NCI-H146 treated with DMSO at 0.1 percent for 48 hours (cell line): Measurements from ENCODE around the gene ASCC1.
"Not testable (repeated sequence)": the region's sequence is repeated elsewhere in the genome, so short reads cannot be mapped to it uniquely, and the experiment has no call there.

ENCODE experiments used
- DNase-seq: peaks from one replicate; lab custom pipeline; 2025; ENCODE audit not compliant: unreplicated experiment; lab: John Stamatoyannopoulos, UW

ASCC1 gene

GRCh38 chr10:72173619-72174296 is 42.3 kb downstream of the ASCC1 start:
- DNase-seq: no peak

DNA sequence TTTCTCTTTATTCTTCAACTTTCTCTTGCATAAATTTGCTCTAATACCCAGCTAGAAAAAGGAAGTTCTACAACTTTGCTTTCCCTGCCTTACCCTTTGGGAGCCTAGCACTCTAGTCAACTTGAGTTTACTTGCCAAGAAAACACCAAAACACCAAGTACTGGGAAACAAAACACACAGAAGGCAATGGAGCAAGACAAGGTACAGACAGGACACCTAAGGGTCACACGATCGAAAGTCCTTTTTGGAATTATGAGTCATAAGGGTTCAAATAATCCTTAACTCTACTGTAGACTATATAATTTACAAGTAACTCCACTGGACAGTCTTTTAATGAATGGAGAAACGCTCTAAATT is 42.8 kb downstream of the ASCC1 start:
- no peak for DNase-seq

DNA sequence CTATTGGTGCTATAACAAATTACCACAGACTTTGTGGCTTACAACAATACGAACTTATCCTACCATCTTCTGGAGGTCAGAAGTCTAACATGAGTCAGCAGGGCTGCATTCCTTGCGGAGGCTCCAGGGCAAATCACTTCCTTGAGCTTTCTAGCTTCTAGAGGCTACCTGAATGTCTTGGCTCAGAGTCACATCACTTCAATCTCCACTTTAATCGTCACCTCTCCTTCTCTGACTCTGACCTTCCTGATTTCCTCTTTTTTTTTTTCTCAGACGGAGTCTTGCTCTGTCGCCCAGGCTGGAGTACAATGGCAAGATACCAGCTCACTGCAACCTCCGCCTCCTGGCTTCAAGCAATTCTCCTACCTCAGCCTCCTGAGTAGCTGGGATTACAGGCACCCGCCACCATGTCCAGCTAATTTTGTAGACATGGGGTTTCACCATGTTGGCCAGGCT is 44.9 kb downstream of the ASCC1 start:
- no peak for DNase-seq

GRCh38 chr10:72170733-72171132 is 45.3 kb downstream of the ASCC1 start:
- DNase-seq: no peak

DNA sequence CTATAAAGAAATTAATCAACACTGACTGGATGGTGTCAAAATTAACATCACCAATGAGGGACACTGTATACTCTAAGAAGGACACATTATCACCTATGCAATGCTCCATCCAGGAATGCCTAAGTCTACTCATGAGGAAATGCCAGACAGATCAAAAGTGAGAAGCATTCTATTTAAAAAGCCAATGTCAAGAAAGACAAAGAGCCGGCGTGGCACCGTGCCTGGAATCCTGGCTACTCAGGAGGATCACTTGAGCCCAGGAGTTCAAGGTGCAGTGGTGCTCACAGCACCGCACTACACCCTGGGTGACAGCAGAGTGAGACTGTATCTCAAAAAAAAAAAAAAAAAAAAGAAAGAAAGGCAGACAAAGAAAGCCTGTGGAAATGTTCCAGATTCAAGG is 45.8 kb downstream of the ASCC1 start:
- DNase-seq: no peak

DNA sequence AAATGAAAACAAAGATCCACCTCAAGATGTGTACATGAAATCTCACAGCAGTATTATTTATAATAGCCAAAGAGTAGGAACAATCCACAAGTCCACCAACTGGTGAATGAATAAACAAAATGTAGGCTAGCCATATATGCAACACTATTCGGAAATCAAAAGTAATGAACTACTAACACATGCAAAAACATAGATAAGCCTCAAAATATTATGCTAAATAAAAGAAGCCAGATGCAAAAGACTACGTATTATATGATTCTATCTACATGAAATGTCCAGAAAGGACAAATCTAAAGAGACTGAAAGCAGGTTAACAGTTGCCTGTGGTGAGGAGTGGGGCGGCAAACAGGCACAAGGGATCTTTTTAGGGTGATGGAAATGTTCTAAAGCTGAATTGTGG is 49.0 kb downstream of the ASCC1 start:
- DNase-seq: no peak

- no peak for DNase-seq
Measured at GRCh38 chr10:72164617-72165016, 51.5 kb downstream of the ASCC1 start.

DNA sequence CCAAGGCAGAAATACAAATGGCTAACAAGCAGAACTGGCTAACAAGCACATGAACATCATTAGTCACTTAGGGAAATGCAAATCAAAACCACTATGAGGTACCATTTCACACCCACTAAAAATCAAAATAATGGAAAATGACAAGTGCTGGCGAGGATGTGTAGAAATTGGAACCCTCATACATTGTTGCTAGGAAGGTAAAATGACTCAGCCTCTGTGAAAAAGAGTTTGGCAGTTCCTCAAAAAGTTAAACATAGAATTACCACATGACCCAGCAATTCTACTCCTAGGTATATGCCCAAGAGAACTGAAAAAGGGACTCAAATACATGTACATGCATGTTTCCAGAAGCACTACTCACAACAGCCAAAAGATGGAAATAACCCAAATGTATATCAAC is 53.1 kb downstream of the ASCC1 start:
- DNase-seq: no peak

DNA sequence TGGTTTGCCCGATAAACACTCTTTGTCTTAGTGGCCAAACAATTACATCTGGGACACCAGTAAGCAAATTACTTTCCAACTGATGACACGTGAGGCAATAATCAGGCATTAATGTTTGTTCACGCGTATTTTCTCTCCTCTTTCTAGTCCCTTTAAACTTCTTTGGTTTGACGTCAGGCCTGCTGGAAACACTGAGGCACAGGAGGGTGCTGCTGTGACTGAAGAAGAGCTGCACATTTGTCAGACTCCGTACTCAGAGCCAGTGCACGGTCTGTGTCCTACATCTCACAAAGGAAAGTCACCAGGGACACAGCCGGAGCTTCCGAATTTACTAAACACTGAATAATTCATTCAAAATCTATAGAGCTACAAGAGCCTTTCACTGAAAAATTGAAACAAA is 57.9 kb downstream of the ASCC1 start:
- no peak for DNase-seq

- no peak for DNase-seq
Measured at GRCh38 chr10:72156223-72156622, 59.9 kb downstream of the ASCC1 start.

GRCh38 chr10:72152286-72152685 is 63.8 kb downstream of the ASCC1 start:
- no peak for DNase-seq

GRCh38 chr10:72150746-72151478 is 65.2 kb downstream of the ASCC1 start:
- not testable (repeated sequence) for DNase-seq

DNA sequence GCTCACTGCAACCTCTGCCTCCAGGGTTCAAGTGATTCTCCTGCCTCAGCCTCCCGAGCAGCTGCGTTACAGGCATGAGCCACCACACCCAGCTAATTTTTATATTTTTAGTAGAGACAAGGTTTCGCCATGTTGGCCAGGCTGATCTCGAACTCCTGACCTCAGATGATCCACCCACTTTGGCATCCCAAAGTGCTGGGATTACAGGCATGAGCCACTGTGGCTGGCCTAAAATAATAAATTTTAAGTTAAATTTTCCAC is 68.8 kb downstream of the ASCC1 start:
- not testable (repeated sequence) for DNase-seq

DNA sequence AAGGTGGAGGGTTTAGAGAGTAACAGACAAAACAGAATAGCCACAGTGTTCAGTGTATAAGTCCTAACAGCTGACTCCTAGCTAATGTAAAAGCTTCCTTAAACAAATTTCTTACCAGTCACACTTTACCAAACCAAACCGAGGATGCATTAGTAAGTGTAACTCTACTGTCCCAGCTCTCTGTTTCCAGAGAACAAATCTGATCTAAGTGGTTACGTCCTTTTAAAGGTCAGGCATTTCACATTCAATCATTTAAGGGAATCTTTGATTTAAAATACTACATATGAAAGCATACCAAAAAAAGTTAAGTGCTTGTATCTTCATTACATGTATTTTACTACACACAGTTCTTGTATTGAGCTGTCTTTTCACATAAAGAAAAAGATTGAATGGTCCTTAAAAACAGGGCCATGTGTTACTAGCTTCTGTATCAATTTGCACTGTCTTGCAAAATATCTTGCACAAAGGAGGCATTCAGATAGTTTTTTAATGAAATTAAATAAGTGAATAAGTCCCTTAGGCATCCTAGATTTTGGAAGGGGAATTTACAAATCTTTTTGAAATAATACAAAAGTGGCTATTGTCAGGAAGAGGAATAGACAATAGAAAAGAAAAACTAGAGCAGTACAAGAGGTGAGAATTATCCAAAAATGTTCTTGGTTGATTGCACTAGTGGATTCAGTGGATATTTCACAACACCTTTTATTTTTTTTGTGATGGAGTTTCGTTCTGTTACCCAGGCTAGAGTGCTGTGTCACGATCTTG is 69.3 kb downstream of the ASCC1 start:
- no peak for DNase-seq

GRCh38 chr10:72146071-72146470 is 70.0 kb downstream of the ASCC1 start:
- no peak for DNase-seq

GRCh38 chr10:72145657-72146056 is 70.4 kb downstream of the ASCC1 start:
- no peak for DNase-seq

DNA sequence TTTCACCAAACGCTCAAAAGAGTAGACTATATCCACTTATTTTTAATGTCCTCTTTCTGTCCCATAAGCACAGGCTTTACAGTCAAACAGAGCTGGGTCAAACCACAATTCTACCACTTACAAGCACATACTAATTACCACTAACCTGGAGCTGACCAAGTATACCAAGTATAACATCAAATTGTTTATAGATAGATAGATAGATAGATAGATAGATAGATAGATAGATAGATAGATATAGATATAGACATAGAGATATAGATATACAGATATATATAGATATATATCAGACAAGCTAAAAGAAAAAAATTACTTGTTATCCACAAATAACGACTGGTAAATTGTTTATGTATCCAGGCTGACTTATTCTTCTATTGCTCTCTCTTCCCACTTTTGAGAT is 75.2 kb downstream of the ASCC1 start:
- no peak for DNase-seq

GRCh38 chr10:72140174-72140573 is 75.9 kb downstream of the ASCC1 start:
- no peak for DNase-seq

GRCh38 chr10:72137583-72137982 is 78.5 kb downstream of the ASCC1 start:
- no peak for DNase-seq

DNA sequence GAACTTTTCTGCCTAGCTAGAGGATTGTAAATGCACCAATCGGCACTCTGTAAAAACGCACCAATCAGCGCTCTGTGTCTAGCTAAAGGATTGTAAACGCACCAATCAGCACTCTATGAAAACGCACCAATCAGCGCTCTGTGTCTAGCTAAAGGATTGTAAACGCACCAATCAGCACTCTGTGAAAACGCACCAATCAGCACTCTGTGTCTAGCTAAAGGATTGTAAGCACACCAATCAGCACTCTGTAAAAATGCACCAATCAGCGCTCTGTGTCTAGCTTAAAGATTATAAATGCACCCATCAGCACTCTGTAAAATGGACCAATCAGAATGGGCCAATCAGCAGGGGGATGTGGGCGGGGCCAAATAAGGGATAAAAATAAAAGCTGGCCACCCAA is 79.9 kb downstream of the ASCC1 start:
- not testable (repeated sequence) for DNase-seq

DNA sequence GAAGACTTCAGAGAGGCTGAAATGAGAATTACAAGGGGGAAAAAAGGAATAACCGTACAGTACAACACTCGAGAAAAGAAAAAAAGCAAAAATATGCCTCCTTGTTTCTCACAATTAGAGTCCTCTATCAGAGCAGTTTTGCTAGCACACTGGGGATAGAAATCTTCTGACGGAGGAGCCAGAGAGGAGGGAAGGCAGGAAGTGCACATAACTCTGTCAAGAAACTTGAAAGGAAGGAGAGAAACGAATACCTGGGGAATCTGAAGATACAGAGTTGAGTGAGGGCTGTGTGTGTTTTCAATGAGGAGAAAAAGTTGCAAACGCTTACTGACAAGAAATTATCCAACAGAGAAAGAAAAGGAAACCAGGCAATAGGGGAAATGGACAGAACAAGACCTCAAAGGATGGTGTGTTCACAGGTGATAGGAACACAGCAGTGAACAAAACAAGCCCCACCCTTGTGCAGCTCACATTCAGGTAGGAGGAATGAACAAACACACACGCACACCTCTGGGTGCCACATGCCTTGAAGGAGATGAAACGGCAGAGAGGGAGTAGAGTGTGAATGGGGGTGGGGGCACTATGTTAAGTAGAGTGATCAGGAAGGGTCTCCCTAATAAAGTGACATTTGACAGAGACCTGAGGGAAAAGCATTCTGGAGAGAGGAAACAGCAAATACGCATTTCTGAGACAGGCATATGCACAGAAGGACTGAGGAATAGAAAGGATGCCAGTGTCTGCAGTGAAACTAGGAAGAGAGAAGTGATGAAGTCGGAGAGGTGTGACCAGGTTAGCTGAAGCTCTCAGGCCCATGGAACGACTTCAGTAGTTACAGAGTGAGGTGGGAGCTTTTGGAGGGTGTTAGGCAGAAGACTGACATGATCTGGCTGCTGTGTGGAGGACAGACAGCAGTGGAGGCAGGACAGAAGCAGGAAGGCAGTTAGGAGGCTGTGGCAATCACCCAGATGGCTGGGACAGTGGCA is 81.0 kb downstream of the ASCC1 start:
- DNase-seq: no peak
